Measurements from ENCODE around the gene CDC73.

CDC73 gene

GRCh38 chr1:193213998-193214397 lies 92.2 kb downstream of the CDC73 start:
- no peak for TF ChIP-seq GATA3 (IDR thresholded peaks at IDR 0.05; ENCODE audit: low read depth, low read length)
- TF ChIP-seq GATA2 (IDR thresholded peaks at IDR 0.05; ENCODE audit: low read depth, low read length), result no peak

DNA sequence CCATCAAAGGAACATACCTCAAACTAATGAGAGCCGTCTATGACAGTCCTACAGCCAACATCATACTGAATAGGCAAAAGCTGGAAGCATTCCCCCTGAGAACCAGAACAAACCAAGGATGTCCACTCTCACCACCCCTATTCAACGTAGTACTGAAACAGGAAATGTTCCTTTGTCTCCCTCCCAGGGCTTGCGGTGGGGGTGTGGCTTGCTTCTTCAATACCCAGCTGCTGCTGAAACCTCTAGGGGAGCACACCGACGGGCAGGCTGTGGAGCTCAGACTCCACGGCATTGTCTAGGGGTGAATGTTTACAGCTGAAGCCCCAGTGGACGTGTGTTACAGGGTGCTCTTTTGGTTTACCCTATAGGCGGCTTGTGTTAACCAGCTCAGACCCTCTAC lies 95.1 kb downstream of the CDC73 start:
- TF ChIP-seq GATA3 (IDR thresholded peaks at IDR 0.05; ENCODE audit: low read depth, low read length) (no peak), GATA2 (IDR thresholded peaks at IDR 0.05; ENCODE audit: low read depth, low read length) (no peak)

DNA sequence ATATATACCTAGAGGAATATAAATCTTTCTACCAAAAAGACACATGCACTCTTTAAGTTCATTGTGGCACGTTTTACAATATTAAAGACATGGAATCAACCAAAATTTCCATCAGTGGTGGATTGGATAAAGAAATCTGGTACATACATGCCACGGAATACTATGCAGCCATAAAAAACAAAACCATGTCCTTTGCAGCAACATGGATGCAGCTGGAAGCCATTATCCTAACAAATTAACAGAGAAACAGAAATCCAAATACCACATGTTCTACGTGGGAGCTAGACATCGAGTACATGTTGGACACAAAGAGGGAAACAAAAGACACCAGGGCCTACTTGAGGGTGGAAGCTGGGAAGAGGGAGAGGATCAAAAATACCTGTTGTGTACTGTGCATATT lies 97.6 kb downstream of the CDC73 start:
- TF ChIP-seq GATA3 (IDR thresholded peaks at IDR 0.05; ENCODE audit: low read depth, low read length) (no peak), GATA2 (IDR thresholded peaks at IDR 0.05; ENCODE audit: low read depth, low read length) (no peak)

DNA sequence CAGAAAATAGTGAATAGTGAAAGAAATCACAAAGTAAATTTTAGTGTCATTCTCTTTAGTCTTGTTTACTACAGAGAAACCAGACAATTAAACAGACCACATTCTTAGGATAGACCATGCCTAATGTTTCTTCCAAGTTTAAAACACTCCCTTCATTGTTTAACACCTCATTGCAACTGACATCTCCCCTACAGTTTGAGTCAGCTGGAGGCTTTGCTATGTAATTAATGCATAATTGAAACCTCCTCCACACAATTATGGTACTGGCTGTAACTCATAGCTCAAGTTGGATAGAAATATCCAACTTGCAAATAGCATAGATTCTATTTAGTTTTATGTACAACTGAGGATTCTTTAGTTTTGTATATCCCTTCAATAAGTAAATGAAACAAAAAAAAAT lies 99.8 kb downstream of the CDC73 start:
- TF ChIP-seq GATA3 (IDR thresholded peaks at IDR 0.05; ENCODE audit: low read depth, low read length) (no peak), GATA2 (IDR thresholded peaks at IDR 0.05; ENCODE audit: low read depth, low read length) (no peak)

GRCh38 chr1:193222056-193222615 lies 100.3 kb downstream of the CDC73 start:
- no peak for TF ChIP-seq GATA2 (IDR thresholded peaks at IDR 0.05; ENCODE audit: low read depth, low read length)
- no peak for TF ChIP-seq GATA3 (IDR thresholded peaks at IDR 0.05; ENCODE audit: low read depth, low read length)

DNA sequence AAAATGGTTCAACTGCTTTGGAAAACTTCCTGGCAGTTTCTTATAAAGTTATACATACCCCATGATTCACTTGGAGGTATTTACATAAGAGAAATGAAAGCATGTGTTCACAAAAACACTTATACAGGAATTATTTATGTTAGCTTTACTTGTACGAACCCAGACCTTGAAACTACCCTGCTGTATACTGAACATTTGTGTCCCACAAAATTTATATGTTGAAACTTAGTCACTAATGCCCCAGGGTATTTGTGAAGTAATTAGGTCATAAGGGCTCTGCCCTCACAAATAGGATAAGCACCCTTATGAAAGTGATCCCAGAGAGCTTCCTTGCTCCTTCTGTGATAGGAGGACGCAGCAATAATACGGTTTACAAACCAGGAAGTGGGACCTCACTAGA lies 107.3 kb downstream of the CDC73 start:
- TF ChIP-seq GATA2 (IDR thresholded peaks at IDR 0.05; ENCODE audit: low read depth, low read length), result no peak
- TF ChIP-seq GATA3 (IDR thresholded peaks at IDR 0.05; ENCODE audit: low read depth, low read length), result no peak

DNA sequence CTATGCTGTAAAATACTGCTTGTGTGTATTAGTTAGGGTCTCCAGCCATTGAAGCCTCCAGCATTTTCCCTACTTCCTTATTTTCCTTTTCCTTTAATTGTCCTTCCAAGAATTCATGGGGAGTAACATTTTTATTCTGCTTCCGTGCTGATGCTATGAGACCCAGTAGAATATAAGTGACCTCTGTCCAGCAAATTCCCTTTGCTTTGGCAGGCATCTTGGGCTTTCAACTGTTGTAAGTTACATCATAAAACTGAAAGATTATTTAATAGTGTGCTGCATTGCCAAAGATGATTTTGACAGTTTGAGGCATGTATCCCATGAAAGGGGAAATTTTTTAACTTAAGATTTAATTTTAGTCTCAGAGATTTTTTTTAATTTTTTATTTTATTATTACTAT lies 112.7 kb downstream of the CDC73 start:
- no peak for TF ChIP-seq GATA2 (IDR thresholded peaks at IDR 0.05; ENCODE audit: low read depth, low read length)
- no peak for TF ChIP-seq GATA3 (IDR thresholded peaks at IDR 0.05; ENCODE audit: low read depth, low read length)

DNA sequence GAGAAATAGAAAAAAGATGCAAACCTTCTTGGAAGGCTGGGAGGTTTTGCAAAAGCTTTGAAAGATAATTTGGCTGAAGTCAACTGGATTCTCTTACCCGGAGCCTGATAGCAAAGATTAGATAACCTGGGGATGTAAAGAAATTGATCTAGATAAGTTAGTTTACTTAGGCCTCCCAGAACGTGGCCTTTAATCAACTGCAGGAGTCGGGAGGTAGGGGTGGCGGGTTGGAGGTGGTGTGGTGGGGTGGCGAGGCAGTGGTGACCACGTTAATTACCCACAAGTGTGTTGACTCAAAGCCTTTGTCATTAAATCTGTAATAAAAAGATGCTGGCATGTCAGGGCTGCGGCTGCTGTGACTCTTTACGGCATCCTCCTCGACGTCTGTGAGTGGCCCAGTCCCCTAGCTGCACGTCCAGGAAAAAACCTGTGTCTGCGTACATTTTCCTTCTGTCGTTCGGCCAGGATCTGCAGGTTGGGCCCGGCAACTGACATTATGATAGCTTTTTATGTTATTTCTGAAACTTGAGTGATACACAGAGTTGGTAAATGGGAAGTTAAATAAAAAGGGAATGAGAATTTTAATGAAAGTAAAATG lies 115.6 kb downstream of the CDC73 start:
- TF ChIP-seq GATA2 (IDR thresholded peaks at IDR 0.05; ENCODE audit: low read depth, low read length) (no peak), GATA3 (IDR thresholded peaks at IDR 0.05; ENCODE audit: low read depth, low read length) (no peak)

GRCh38 chr1:193240609-193241008 lies 118.8 kb downstream of the CDC73 start:
- TF ChIP-seq GATA2 (IDR thresholded peaks at IDR 0.05; ENCODE audit: low read depth, low read length) (no peak), GATA3 (IDR thresholded peaks at IDR 0.05; ENCODE audit: low read depth, low read length) (no peak)

GRCh38 chr1:193241132-193241827 lies 119.4 kb downstream of the CDC73 start:
- no peak for TF ChIP-seq GATA3 (IDR thresholded peaks at IDR 0.05; ENCODE audit: low read depth, low read length)
- TF ChIP-seq GATA2 (IDR thresholded peaks at IDR 0.05; ENCODE audit: low read depth, low read length), result no peak

DNA sequence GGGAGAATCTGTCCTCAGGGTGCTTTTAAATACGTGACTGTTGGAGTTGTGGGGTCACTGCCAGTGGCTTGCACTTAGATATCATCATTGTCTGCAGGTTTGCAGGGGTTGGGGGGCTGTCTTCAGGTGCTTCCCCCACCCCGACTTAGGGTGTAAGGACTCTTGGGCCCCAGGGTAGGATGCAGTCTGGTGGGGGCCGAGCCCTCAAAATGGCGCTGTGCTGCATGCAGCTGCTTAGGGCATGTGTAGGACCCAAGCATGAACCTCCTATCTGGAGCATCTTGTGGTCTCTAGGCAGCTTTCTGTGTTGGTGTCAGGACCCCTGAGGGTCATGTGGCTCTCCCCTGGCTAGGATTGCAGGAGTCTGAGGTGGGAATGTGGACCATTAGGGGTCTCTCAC lies 120.2 kb downstream of the CDC73 start:
- TF ChIP-seq GATA2 (IDR thresholded peaks at IDR 0.05; ENCODE audit: low read depth, low read length) (no peak), GATA3 (IDR thresholded peaks at IDR 0.05; ENCODE audit: low read depth, low read length) (no peak)

- no peak for TF ChIP-seq GATA3 (IDR thresholded peaks at IDR 0.05; ENCODE audit: low read depth, low read length)
- no peak for TF ChIP-seq GATA2 (IDR thresholded peaks at IDR 0.05; ENCODE audit: low read depth, low read length)
Observed at GRCh38 chr1:193249187-193249586, 127.4 kb downstream of the CDC73 start.

DNA sequence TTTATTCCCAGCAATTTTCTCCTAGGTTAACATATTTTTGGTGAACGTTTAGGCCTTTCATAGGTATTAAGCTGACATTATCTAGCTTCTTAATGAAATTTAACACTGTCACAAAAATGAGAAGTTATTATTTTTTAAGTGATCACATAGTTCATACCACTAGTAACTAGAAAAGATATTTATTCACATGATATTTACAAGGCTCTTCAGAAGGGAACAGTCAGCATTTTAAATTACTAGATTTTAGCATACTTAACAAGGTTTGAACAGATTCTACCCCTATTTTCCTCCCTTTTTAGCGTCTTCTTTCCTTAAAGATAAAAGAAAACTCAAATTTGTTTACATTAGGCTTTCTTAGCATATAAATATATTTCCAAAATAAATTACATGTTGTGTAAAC lies 130.1 kb downstream of the CDC73 start:
- TF ChIP-seq GATA2 (IDR thresholded peaks at IDR 0.05; ENCODE audit: low read depth, low read length) (no peak), GATA3 (IDR thresholded peaks at IDR 0.05; ENCODE audit: low read depth, low read length) (no peak)

DNA sequence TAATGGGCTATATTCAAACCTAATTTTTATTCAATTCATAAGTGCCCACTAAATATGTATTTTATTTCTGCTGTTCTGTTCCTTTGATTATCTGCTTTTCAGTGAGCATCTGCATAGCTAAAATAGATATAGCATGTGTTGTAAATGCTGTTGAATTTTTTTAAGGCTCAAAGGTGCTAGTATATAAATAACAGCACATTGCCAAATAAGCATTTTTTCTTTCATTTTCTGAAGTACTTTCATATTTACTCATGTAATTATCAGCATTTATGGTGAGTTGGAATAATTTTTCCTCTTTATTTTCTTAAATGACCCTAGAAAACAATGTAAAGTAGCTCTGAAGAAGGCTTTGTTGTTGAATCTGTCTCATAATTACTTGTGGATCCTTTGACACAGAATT lies 134.2 kb downstream of the CDC73 start:
- TF ChIP-seq GATA2 (IDR thresholded peaks at IDR 0.05; ENCODE audit: low read depth, low read length), result no peak
- TF ChIP-seq GATA3 (IDR thresholded peaks at IDR 0.05; ENCODE audit: low read depth, low read length), result no peak

DNA sequence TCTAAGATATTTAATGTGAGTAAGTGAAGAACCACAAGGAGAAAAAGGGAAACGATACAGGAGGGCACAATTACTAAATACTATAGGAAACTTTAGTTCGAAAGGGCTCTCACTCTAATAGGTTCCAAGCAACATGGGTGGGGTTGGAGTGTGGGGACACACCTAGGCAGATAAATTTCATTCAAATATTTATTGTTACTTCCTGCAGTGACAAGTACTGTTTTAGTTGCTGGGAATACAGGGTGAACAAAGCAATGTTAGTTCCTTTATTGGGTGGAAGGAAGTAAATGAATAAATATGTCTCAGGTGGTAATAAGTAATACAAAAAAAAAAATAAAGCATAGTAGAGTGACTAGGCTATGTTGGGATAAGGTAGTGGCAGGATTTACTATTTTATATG lies 137.8 kb downstream of the CDC73 start:
- TF ChIP-seq GATA2 (IDR thresholded peaks at IDR 0.05; ENCODE audit: low read depth, low read length), result no peak
- no peak for TF ChIP-seq GATA3 (IDR thresholded peaks at IDR 0.05; ENCODE audit: low read depth, low read length)
